HEK293 (cell line): ENCODE data around the gene RAP1A.

Source experiments
- CTCF ChIA-PET: fragments of 350-600 bp; formaldehyde crosslinking; extraction: SDS; loops from one replicate; lab custom pipeline; 2021; ENCODE audit warnings: antibody characterized with exemption; lab: Yijun Ruan, JAX
- POLR2A ChIA-PET: fragments of 300-600 bp; formaldehyde crosslinking; extraction: SDS; loops from one replicate; lab custom pipeline; 2020; ENCODE audit warnings: antibody characterized with exemption, inconsistent platforms; lab: Yijun Ruan, JAX
- H3K27ac ChIP-seq: fragments of 200-500 bp; sonication (Bioruptor generic); 2 replicates; pipeline ENCODE4 v1.5.1; 2014; ENCODE audit warnings: low read depth, low read length, control low read depth, inconsistent platforms; ENCODE audit errors: extremely low read depth
- H3K36me3 ChIP-seq, 2 experiments: fragments of 200-500 bp in 1 of 2; sonication (Bioruptor generic) in 1 of 2; 1 replicate in 1 of 2; 2 replicates in 1 of 2; pipeline ENCODE4 v1.5.1; 2014 to 2017; ENCODE audit warnings: inconsistent platforms in 2 of 2, low read length in 2 of 2; ENCODE audit not compliant: control insufficient read depth in 2 of 2, insufficient read depth in 1 of 2
- H3K4me1 ChIP-seq: fragments of 200-500 bp; sonication (Bioruptor generic); 2 replicates; pipeline ENCODE4 v1.5.1; 2014; ENCODE audit warnings: mild to moderate bottlenecking, low read length, inconsistent platforms; ENCODE audit not compliant: control insufficient read depth, insufficient read depth
- H3K4me3 ChIP-seq: 2 replicates; pipeline ENCODE4 v1.5.1; 2011; ENCODE audit warnings: low read depth, mild to moderate bottlenecking, control low read depth, low read length, moderate library complexity
- H3K9me3 ChIP-seq: fragments of 200-500 bp; sonication (Bioruptor generic); 2 replicates; pipeline ENCODE4 v1.5.1; 2014; ENCODE audit warnings: low read depth, low read length, inconsistent platforms; ENCODE audit not compliant: control insufficient read depth, insufficient read depth
- BCL11B ChIP-seq: fragments of 450-650 bp; formaldehyde crosslinking; IDR thresholded peaks from 2 replicates; pipeline ENCODE4 v1.5.1; 2016; ENCODE audit warnings: low read depth, missing biosample characterization, missing genetic modification characterization
- CTCF ChIP-seq: fragments of 450-650 bp; formaldehyde crosslinking; IDR thresholded peaks from 2 replicates; pipeline ENCODE4 v1.5.1; 2016; ENCODE audit warnings: missing biosample characterization, missing genetic modification characterization
- EGR2 ChIP-seq: fragments of 450-650 bp; formaldehyde crosslinking; IDR thresholded peaks from 2 replicates; pipeline ENCODE4 v1.5.1; 2016; ENCODE audit warnings: low read depth, missing biosample characterization, missing genetic modification characterization
- GLI4 ChIP-seq: fragments of 450-650 bp; formaldehyde crosslinking; IDR thresholded peaks from 2 replicates; pipeline ENCODE4 v1.5.1; 2016; ENCODE audit warnings: missing biosample characterization, missing genetic modification characterization
- HOXA7 ChIP-seq: sonication (generic); formaldehyde crosslinking; IDR thresholded peaks from 2 replicates; pipeline ENCODE4 v1.8.1; 2022; ENCODE audit warnings: missing genetic modification reagents, borderline replicate concordance
- PRDM4 ChIP-seq: fragments of 450-650 bp; formaldehyde crosslinking; IDR thresholded peaks from 2 replicates; pipeline ENCODE4 v1.5.1; 2017; ENCODE audit warnings: missing biosample characterization, missing genetic modification characterization
- TSHZ1 ChIP-seq: fragments of 450-650 bp; formaldehyde crosslinking; IDR thresholded peaks from 2 replicates; pipeline ENCODE4 v1.5.1; 2016; ENCODE audit warnings: missing biosample characterization, missing genetic modification characterization, borderline replicate concordance
- ZFP3 ChIP-seq: fragments of 450-650 bp; formaldehyde crosslinking; IDR thresholded peaks from 2 replicates; pipeline ENCODE4 v1.5.1; 2016; ENCODE audit warnings: low read depth, missing biosample characterization, missing genetic modification characterization
- ZNF10 ChIP-seq: fragments of 450-650 bp; formaldehyde crosslinking; IDR thresholded peaks from 2 replicates; pipeline ENCODE4 v1.5.1; 2017; ENCODE audit warnings: missing biosample characterization, missing genetic modification characterization
- ZNF174 ChIP-seq: fragments of 450-650 bp; formaldehyde crosslinking; IDR thresholded peaks from 2 replicates; pipeline ENCODE4 v1.5.0; 2017; ENCODE audit warnings: missing biosample characterization, mild to moderate bottlenecking, missing genetic modification characterization
- ZNF214 ChIP-seq: fragments of 450-650 bp; formaldehyde crosslinking; IDR thresholded peaks from 2 replicates; pipeline ENCODE4 v1.5.1; 2017; ENCODE audit warnings: missing biosample characterization, mild to moderate bottlenecking, missing genetic modification characterization, borderline replicate concordance
- ZNF274 ChIP-seq, 2 experiments: fragments of 200-500 bp in 1 of 2; fragments of 450-650 bp in 1 of 2; sonication (Bioruptor generic) in 1 of 2; formaldehyde crosslinking in 1 of 2; IDR thresholded peaks; 2 replicates each; pipeline versions ENCODE4 v1.5.1 to v1.6.1; 2014 to 2016; ENCODE audit warnings: borderline replicate concordance in 1 of 2, inconsistent platforms in 1 of 2, low read length in 1 of 2, missing biosample characterization in 1 of 2, missing genetic modification characterization in 1 of 2
- ZNF324 ChIP-seq: fragments of 450-650 bp; formaldehyde crosslinking; IDR thresholded peaks from 2 replicates; pipeline ENCODE4 v1.5.1; 2016; ENCODE audit warnings: missing biosample characterization, missing genetic modification characterization
- ZNF335 ChIP-seq: fragments of 450-650 bp; formaldehyde crosslinking; conservative IDR thresholded peaks from 2 replicates; pipeline ENCODE4 v1.5.1; 2016; ENCODE audit warnings: missing biosample characterization, missing genetic modification characterization
- ZNF341 ChIP-seq: fragments of 450-650 bp; formaldehyde crosslinking; IDR thresholded peaks from 2 replicates; pipeline ENCODE4; 2016; ENCODE audit warnings: low read depth, missing biosample characterization, missing genetic modification characterization
- ZNF416 ChIP-seq: fragments of 450-650 bp; formaldehyde crosslinking; IDR thresholded peaks from 2 replicates; pipeline ENCODE4 v1.5.1; 2016; ENCODE audit warnings: missing biosample characterization, missing genetic modification characterization
- ZNF514 ChIP-seq: fragments of 450-650 bp; formaldehyde crosslinking; IDR thresholded peaks from 2 replicates; pipeline ENCODE4 v1.5.1; 2016; ENCODE audit warnings: missing biosample characterization, missing genetic modification characterization
- ZNF529 ChIP-seq: fragments of 450-650 bp; formaldehyde crosslinking; IDR thresholded peaks from 2 replicates; pipeline ENCODE4 v1.5.1; 2017; ENCODE audit warnings: missing genetic modification characterization, missing biosample characterization; ENCODE audit not compliant: insufficient replicate concordance
- ZNF558 ChIP-seq: fragments of 450-650 bp; formaldehyde crosslinking; IDR thresholded peaks from 2 replicates; pipeline ENCODE4 v1.5.1; 2016; ENCODE audit warnings: missing biosample characterization, missing genetic modification characterization
- ZNF777 ChIP-seq: fragments of 450-650 bp; formaldehyde crosslinking; IDR thresholded peaks from 2 replicates; pipeline ENCODE4 v1.5.1; 2017; ENCODE audit warnings: missing biosample characterization, missing genetic modification characterization, borderline replicate concordance
- TF ChIP-seq, protein P1 (sequence below): fragments of 450-650 bp; formaldehyde crosslinking; IDR thresholded peaks from 2 replicates; pipeline ENCODE4 v1.5.1; 2017; ENCODE audit warnings: missing biosample characterization, missing genetic modification characterization
- TF ChIP-seq, protein P2 (sequence below): fragments of 450-650 bp; formaldehyde crosslinking; IDR thresholded peaks from 2 replicates; pipeline ENCODE4 v1.5.1; 2016; ENCODE audit warnings: missing biosample characterization, missing genetic modification characterization, low read depth

Gene RAP1A

GRCh38 chr1:111691886-111692285 is 72.3 kb downstream of the RAP1A start:
- TF ChIP-seq ZNF416 (tag by site-specific recombination) (no peak), ZNF558 (tag by site-specific recombination) (no peak), ZNF777 (no peak), GLI4 (tag by site-specific recombination) (no peak), ZNF10 (tag by site-specific recombination) (no peak), BCL11B (no peak)
- TF ChIP-seq, all 188 proteins: peak for 0
- Histone ChIP-seq H3K4me3 (no peak overlapping the region), H3K36me3 (peaks cover 0 to 24% of the 10 kb centered on the region in 2 experiments; a peak in 1 of 3 replicates), H3K27ac (no peak overlapping the region), H3K4me1 (peaks cover 7% of the 10 kb centered on the region), H3K9me3 (no peaks in the 10 kb centered on the region)
- ChIA-PET CTCF (interaction anchor here (0.6 to 0.9 kb wide), 2 partner anchors 55 to 77 kb away, joined by 3 read pairs; no protein-coding TSS in a partner anchor), POLR2A (no interaction called here)

GRCh38 chr1:111695801-111696200 is 76.2 kb downstream of the RAP1A start:
- TF ChIP-seq ZNF274 (IDR thresholded peaks at IDR 0.05; ENCODE audit: low read length) (no peak), ZNF274 (tag by site-specific recombination; IDR thresholded peaks at IDR 0.05; ENCODE audit: borderline replicate concordance) (no peak), ZNF341 (no peak), ZFP3 (tag by site-specific recombination) (no peak), ZNF529 (no peak), HOXA7 (CRISPR knock-in tag) (no peak), CTCF (tag by site-specific recombination) (no peak), ZNF335 (tag by site-specific recombination) (no peak), EGR2 (tag by site-specific recombination) (no peak), ZNF214 (tag by site-specific recombination) (no peak), ZNF324 (tag by site-specific recombination) (no peak)
- TF ChIP-seq, protein P1, sequence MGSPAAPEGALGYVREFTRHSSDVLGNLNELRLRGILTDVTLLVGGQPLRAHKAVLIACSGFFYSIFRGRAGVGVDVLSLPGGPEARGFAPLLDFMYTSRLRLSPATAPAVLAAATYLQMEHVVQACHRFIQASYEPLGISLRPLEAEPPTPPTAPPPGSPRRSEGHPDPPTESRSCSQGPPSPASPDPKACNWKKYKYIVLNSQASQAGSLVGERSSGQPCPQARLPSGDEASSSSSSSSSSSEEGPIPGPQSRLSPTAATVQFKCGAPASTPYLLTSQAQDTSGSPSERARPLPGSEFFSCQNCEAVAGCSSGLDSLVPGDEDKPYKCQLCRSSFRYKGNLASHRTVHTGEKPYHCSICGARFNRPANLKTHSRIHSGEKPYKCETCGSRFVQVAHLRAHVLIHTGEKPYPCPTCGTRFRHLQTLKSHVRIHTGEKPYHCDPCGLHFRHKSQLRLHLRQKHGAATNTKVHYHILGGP (tag by site-specific recombination), result no peak
- POLR2A ChIA-PET, result no interaction called here
- H3K27ac ChIP-seq, result no peak overlapping the region
- H3K36me3 ChIP-seq, result peaks cover 11 to 53% of the 10 kb centered on the region in 2 experiments; a peak in 2 of 3 replicates
- H3K4me3 ChIP-seq, result no peak overlapping the region
- H3K4me1 ChIP-seq, result no peaks in the 10 kb centered on the region
- no peaks in the 10 kb centered on the region for H3K9me3 ChIP-seq
- CTCF ChIA-PET, result no interaction called here

GRCh38 chr1:111696330-111696729 is 76.7 kb downstream of the RAP1A start:
- Histone ChIP-seq H3K4me3 (no peak overlapping the region), H3K9me3 (no peaks in the 10 kb centered on the region), H3K27ac (no peak overlapping the region), H3K36me3 (peaks cover 11 to 56% of the 10 kb centered on the region in 2 experiments; a peak in 2 of 3 replicates), H3K4me1 (no peaks in the 10 kb centered on the region)
- CTCF ChIA-PET, result no interaction called here
- POLR2A ChIA-PET, result no interaction called here
- TF ChIP-seq ZNF174 (tag by site-specific recombination) (no peak), TSHZ1 (tag by site-specific recombination) (no peak), PRDM4 (tag by site-specific recombination) (no peak), ZNF514 (tag by site-specific recombination) (no peak)
- TF ChIP-seq, protein P2, sequence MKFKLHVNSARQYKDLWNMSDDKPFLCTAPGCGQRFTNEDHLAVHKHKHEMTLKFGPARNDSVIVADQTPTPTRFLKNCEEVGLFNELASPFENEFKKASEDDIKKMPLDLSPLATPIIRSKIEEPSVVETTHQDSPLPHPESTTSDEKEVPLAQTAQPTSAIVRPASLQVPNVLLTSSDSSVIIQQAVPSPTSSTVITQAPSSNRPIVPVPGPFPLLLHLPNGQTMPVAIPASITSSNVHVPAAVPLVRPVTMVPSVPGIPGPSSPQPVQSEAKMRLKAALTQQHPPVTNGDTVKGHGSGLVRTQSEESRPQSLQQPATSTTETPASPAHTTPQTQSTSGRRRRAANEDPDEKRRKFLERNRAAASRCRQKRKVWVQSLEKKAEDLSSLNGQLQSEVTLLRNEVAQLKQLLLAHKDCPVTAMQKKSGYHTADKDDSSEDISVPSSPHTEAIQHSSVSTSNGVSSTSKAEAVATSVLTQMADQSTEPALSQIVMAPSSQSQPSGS (tag by site-specific recombination), result no peak
